Transverse colon (tissue), 4 donors: ENCODE data around the gene VTN. TPM values are rescaled to one million over a fixed set of nuclear protein-coding genes. Genes with fewer than 3 reads are reported as not detected.

Source experiments
- DNase-seq: peaks from one replicate; pipeline ENCODE4 v3.0.0-alpha.2; 2019
- H3K27ac ChIP-seq, 4 donors: fragments of 200-600 bp; sonication (generic); 2 replicates each; pipeline ENCODE4 v1.5.1; 2016 to 2018; ENCODE audit warnings: inconsistent platforms in 4 of 4
- H3K27me3 ChIP-seq: fragments of 200-600 bp; sonication (generic); 2 replicates; pipeline ENCODE4 v1.5.1; 2017; ENCODE audit warnings: inconsistent platforms
- H3K36me3 ChIP-seq, 4 donors: fragments of 200-600 bp; sonication (generic); 2 replicates each; pipeline ENCODE4 v1.5.1; 2017 to 2019; ENCODE audit warnings: inconsistent platforms in 4 of 4
- H3K4me1 ChIP-seq, 4 donors: fragments of 200-600 bp; sonication (generic); 2 replicates each; pipeline ENCODE4 v1.5.1; 2017 to 2020; ENCODE audit warnings: inconsistent platforms in 4 of 4
- H3K4me3 ChIP-seq, 4 donors: fragments of 200-600 bp; sonication (generic); 1 replicate in 1 of 4; 2 replicates in 3 of 4; pipeline versions ENCODE4 v1.5.1 to v1.6.1; 2017 to 2019; ENCODE audit warnings: inconsistent platforms in 4 of 4
- H3K9me3 ChIP-seq, 2 donors: fragments of 200-600 bp; sonication (generic); 2 replicates each; pipeline ENCODE4 v1.5.1; 2017 to 2019; ENCODE audit warnings: inconsistent platforms in 2 of 2
- CTCF ChIP-seq, 5 experiments: fragments of 200-600 bp in 3 of 5; fragments of 450-650 bp in 2 of 5; sonication (generic) in 3 of 5; IDR thresholded peaks; 1 replicate in 2 of 5; 2 replicates in 3 of 5; pipeline ENCODE4 v1.5.1; 2016 to 2017; ENCODE audit warnings: antibody characterized with exemption in 5 of 5, inconsistent platforms in 3 of 5, mild to moderate bottlenecking in 2 of 5, moderate library complexity in 1 of 5
- EP300 ChIP-seq: sonication (generic); formaldehyde crosslinking; IDR thresholded peaks from one replicate; pipeline ENCODE4 v1.6.1; 2017; ENCODE audit warnings: antibody characterized with exemption, low read depth
- POLR2A ChIP-seq: fragments of 450-650 bp; IDR thresholded peaks from one replicate; pipeline ENCODE4 v1.6.1; 2016; ENCODE audit warnings: antibody characterized with exemption, mild to moderate bottlenecking, moderate library complexity
- POLR2AphosphoS5 ChIP-seq, 3 donors: sonication (generic); formaldehyde crosslinking; IDR thresholded peaks; one replicate each; pipeline ENCODE4 v1.6.1; 2016; ENCODE audit warnings: antibody characterized with exemption in 3 of 3
- whole genome bisulfite sequencing, 2 donors: methylation state at CpG; one replicate each; pipeline ENCODE4 v1.1.5; 2018; ENCODE audit warnings: low coverage in 1 of 2; 5-methylcytosine and 5-hydroxymethylcytosine counted together
- in situ Hi-C, 4 donors: fragments of 200-750 bp; cut with MboI; loops; one replicate each; pipeline versions ENCODE4 v1.15.0 to v1.15.1; 2017; ENCODE audit warnings: low sequenced_read_pairs in 3 of 4, low pct_ligation_motif_present in 1 of 4, low pct_unique_long_range_greater_than_20kb in 1 of 4
- intact Hi-C: fragments of 100-400 bp; cut with DNase I; formaldehyde crosslinking; loops from one replicate; pipeline ENCODE4 v1.15.1; 2023; ENCODE audit warnings: low total_unique reads
- total RNA-seq, 4 donors: library from RNA; depleted of rRNA; stranded (reverse); fragments of >200 nt; gene quantifications; one replicate each; pipeline ENCODE4 v1.1.0, GENCODE V29; 2016

The VTN gene
- total RNA-seq, 4 donors from 2014 or later = not detected

- WGBS, 2 donors = 85% methylated on average over 8 of the region's 8 CpGs; no CpG with 5 or more reads in 1 of the 2 donors
- in situ Hi-C loops = no loop called here
Measured at GRCh38 chr17:28347261-28347891, 22.7 kb downstream of the VTN start.

GRCh38 chr17:28346746-28347246 is 23.3 kb downstream of the VTN start:
- H3K36me3 ChIP-seq = peaks cover 0 to 64% (median 26%) of the 10 kb centered on the region in 4 donors
- no peaks in the 10 kb centered on the region for H3K9me3 ChIP-seq
- H3K27me3 ChIP-seq = no peaks in the 10 kb centered on the region
- in situ Hi-C loops (no loop called here), intact Hi-C loops (no loop called here)
- 75 to 78% methylated on average over 5 to 7 of the region's 7 CpGs for WGBS, 2 donors
- TF ChIP-seq CTCF (IDR thresholded peaks at IDR 0.05) (no peak), POLR2A (no peak), POLR2AphosphoS5 (IDR thresholded peaks at IDR 0.05) (no peak), EP300 (no peak)
- no peak overlapping the region for H3K4me3 ChIP-seq
- no peaks in the 10 kb centered on the region for H3K4me1 ChIP-seq
- peak overlapping the region in 1 of 4 donors; percentile 19 for H3K27ac ChIP-seq
- no peak for DNase-seq

More at GRCh38 chr17:28347261-28347891, 22.7 kb downstream of the VTN start:
- no peaks in the 10 kb centered on the region for H3K4me1 ChIP-seq
- no peaks in the 10 kb centered on the region for H3K27me3 ChIP-seq
- H3K4me3 ChIP-seq = no peak overlapping the region
- H3K27ac ChIP-seq = peak overlapping the region in 1 of 4 donors; percentile 19
- intact Hi-C loops = no loop called here
- no peak for DNase-seq
- H3K9me3 ChIP-seq = no peaks in the 10 kb centered on the region
- H3K36me3 ChIP-seq = peaks cover 0 to 61% (median 24%) of the 10 kb centered on the region in 4 donors
- no peak for TF ChIP-seq POLR2A
- no peak for TF ChIP-seq EP300
- TF ChIP-seq CTCF (IDR thresholded peaks at IDR 0.05) = no peak
- no peak for TF ChIP-seq POLR2AphosphoS5 (IDR thresholded peaks at IDR 0.05)

GRCh38 chr17:28346199-28346580 is 23.9 kb downstream of the VTN start:
- intact Hi-C loops = no loop called here
- no peak for DNase-seq
- in situ Hi-C loops = no loop called here
- no peak for TF ChIP-seq CTCF (IDR thresholded peaks at IDR 0.05)
- TF ChIP-seq EP300 = no peak
- TF ChIP-seq POLR2A = no peak
- TF ChIP-seq POLR2AphosphoS5 (IDR thresholded peaks at IDR 0.05) = no peak
- no peaks in the 10 kb centered on the region for H3K9me3 ChIP-seq
- H3K27me3 ChIP-seq = no peaks in the 10 kb centered on the region
- H3K4me3 ChIP-seq = no peak overlapping the region
- H3K4me1 ChIP-seq = no peaks in the 10 kb centered on the region
- no peak overlapping the region for H3K27ac ChIP-seq
- H3K36me3 ChIP-seq = peaks cover 0 to 64% (median 29%) of the 10 kb centered on the region in 4 donors
- WGBS, 2 donors = 76 to 82% methylated on average over 2 of the region's 2 CpGs

- Histone ChIP-seq H3K36me3 (peaks cover 0 to 62% (median 30%) of the 10 kb centered on the region in 4 donors), H3K27me3 (no peaks in the 10 kb centered on the region), H3K27ac (no peak overlapping the region), H3K9me3 (no peaks in the 10 kb centered on the region), H3K4me1 (no peaks in the 10 kb centered on the region), H3K4me3 (no peak overlapping the region)
- in situ Hi-C loops = no loop called here
- no peak for TF ChIP-seq CTCF (IDR thresholded peaks at IDR 0.05)
- peak in 2 of 3 donors; percentile 5 to 28 for TF ChIP-seq POLR2AphosphoS5 (IDR thresholded peaks at IDR 0.05)
- WGBS, 2 donors = 77 to 87% methylated on average over 3 to 13 of the region's 13 CpGs
- DNase-seq = no peak
- intact Hi-C loops = no loop called here
Measured at GRCh38 chr17:28345419-28346198, 24.5 kb downstream of the VTN start.
